ENCODE results near the gene ENTPD2. TPM values are rescaled to one million over a fixed set of nuclear protein-coding genes. Genes with fewer than 3 reads are reported as not detected.

The ENTPD2 gene
- total and polyA plus RNA-seq, 2 donors (not counting 1 experiment from before 2014, with no cell fraction given) = not detected

DNA sequence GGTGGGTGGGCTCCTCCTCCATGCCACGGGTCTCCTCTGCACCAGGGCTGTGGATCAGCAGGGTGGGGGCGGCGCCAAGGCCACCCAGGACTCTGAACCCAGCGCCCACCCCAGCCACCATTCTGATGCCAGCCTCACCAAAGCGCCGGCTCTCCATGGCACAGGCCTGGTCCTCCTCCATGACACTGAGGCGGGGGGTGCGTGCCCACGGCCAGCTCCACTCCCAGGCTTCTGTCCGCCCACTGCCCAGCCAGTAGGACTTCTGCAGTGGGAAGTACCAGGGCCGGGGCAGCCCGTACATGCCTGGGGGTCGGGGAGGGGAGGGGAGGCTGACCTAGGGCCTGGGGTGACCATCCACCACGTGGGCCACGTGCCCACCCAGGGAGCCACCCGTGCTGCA, 37.4 kb downstream of the ENTPD2 start:
- Mint-ChIP-seq H3K4me3 (no peak overlapping the region), H3K4me1 (no peaks in the 10 kb centered on the region), H3K27ac (no peak overlapping the region), H3K9me3 (ENCODE audit: insufficient read depth) (no peaks in the 10 kb centered on the region), H3K27me3 (no peaks in the 10 kb centered on the region)
- no peaks in the 10 kb centered on the region for H3K4me1 ChIP-seq (ENCODE audit: control insufficient read depth in 2 of 2, insufficient read depth in 2 of 2, low read length in 2 of 2)
- no peak overlapping the region for H3K27ac ChIP-seq (ENCODE audit: low read length in 2 of 2)
- H3K9me3 ChIP-seq (ENCODE audit: control extremely low read depth in 1 of 3, control insufficient read depth in 2 of 3, insufficient read depth in 1 of 3, low read length in 2 of 3) = no peaks in the 10 kb centered on the region
- TF ChIP-seq, protein P1, sequence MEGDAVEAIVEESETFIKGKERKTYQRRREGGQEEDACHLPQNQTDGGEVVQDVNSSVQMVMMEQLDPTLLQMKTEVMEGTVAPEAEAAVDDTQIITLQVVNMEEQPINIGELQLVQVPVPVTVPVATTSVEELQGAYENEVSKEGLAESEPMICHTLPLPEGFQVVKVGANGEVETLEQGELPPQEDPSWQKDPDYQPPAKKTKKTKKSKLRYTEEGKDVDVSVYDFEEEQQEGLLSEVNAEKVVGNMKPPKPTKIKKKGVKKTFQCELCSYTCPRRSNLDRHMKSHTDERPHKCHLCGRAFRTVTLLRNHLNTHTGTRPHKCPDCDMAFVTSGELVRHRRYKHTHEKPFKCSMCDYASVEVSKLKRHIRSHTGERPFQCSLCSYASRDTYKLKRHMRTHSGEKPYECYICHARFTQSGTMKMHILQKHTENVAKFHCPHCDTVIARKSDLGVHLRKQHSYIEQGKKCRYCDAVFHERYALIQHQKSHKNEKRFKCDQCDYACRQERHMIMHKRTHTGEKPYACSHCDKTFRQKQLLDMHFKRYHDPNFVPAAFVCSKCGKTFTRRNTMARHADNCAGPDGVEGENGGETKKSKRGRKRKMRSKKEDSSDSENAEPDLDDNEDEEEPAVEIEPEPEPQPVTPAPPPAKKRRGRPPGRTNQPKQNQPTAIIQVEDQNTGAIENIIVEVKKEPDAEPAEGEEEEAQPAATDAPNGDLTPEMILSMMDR (IDR thresholded peaks at IDR 0.05) = no peak
- no peak for TF ChIP-seq EZH2 (IDR thresholded peaks at IDR 0.05; ENCODE audit: borderline replicate concordance, insufficient read depth, low read depth, low read length, poor library complexity, severe bottlenecking)
- H3K4me2 ChIP-seq (replicated peaks; ENCODE audit: low read depth, low read length, poor library complexity, severe bottlenecking) = no peak overlapping the region
- no peaks in the 10 kb centered on the region for H3K79me2 ChIP-seq (ENCODE audit: control insufficient read depth, insufficient read depth, low read length)
- H4K20me1 ChIP-seq (ENCODE audit: control insufficient read depth, insufficient read depth, low read length, poor library complexity, severe bottlenecking) = no peaks in the 10 kb centered on the region
- H2AFZ ChIP-seq (ENCODE audit: insufficient read depth, low read depth, low read length, poor library complexity, severe bottlenecking) = no peak overlapping the region
- intact Hi-C loops (cut with micrococcal nuclease) = no loop called here
- peaks cover 1 to 5% of the 10 kb centered on the region in 2 experiments for H3K36me3 ChIP-seq (replicated peaks in 1 of 2; ENCODE audit: control extremely low read depth in 1 of 2, control insufficient read depth in 1 of 2, extremely low read depth in 1 of 2, insufficient read depth in 2 of 2, low read length in 1 of 2)
- DNase-seq (no peak), ATAC-seq (ENCODE audit: low read depth) (no peak)
- ChIA-PET CTCF (no interaction called here), POLR2A (no interaction called here)
- WGBS (ENCODE audit: insufficient coverage) = 97% methylated on average over 16 of the region's 16 CpGs
- no peak overlapping the region for H3K9ac ChIP-seq (ENCODE audit: low read length)
- H3K4me3 ChIP-seq (ENCODE audit: control extremely low read depth in 1 of 5, extremely low read depth in 1 of 5, insufficient read depth in 1 of 5, low read depth in 2 of 5, low read length in 4 of 5) = no peak overlapping the region
- H3K27me3 ChIP-seq (replicated peaks in 1 of 4; ENCODE audit: control extremely low read depth in 1 of 4, control insufficient read depth in 3 of 4, insufficient read depth in 4 of 4, low read length in 3 of 4) = no peaks in the 10 kb centered on the region

DNA sequence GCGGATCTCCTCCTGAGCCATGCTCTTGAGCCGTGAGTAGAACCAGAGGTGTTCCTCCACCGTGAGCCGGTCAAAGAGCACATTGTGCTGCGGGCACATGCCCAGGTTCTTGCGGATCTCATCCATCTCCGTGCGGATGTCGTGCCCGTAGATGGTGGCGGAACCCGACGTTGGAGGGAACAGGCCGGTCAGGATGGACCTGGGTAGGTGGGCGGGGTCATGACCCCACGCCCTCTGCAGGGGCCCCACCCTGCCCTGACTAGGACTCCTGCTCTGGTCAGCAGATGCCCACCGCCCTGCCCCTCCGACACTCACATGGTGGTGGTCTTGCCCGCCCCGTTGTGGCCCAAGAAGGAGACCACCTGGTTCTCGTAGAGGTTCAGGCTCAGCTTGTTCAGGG, 37.9 kb downstream of the ENTPD2 start:
- Mint-ChIP-seq H3K27ac (no peak overlapping the region), H3K4me1 (no peaks in the 10 kb centered on the region), H3K9me3 (ENCODE audit: insufficient read depth) (no peaks in the 10 kb centered on the region), H3K27me3 (no peaks in the 10 kb centered on the region), H3K4me3 (no peak overlapping the region)
- H4K20me1 ChIP-seq (ENCODE audit: control insufficient read depth, insufficient read depth, low read length, poor library complexity, severe bottlenecking) = no peaks in the 10 kb centered on the region
- ChIA-PET CTCF (no interaction called here), POLR2A (no interaction called here)
- TF ChIP-seq, protein P1 (IDR thresholded peaks at IDR 0.05) = no peak
- TF ChIP-seq EZH2 (IDR thresholded peaks at IDR 0.05; ENCODE audit: borderline replicate concordance, insufficient read depth, low read depth, low read length, poor library complexity, severe bottlenecking) = no peak
- no peak overlapping the region for H2AFZ ChIP-seq (ENCODE audit: insufficient read depth, low read depth, low read length, poor library complexity, severe bottlenecking)
- WGBS (ENCODE audit: insufficient coverage) = 97% methylated on average over 21 of the region's 21 CpGs
- H3K9ac ChIP-seq (ENCODE audit: low read length) = no peak overlapping the region
- H3K4me3 ChIP-seq (ENCODE audit: control extremely low read depth in 1 of 5, extremely low read depth in 1 of 5, insufficient read depth in 1 of 5, low read depth in 2 of 5, low read length in 4 of 5) = no peak overlapping the region
- H3K27ac ChIP-seq (ENCODE audit: low read length in 2 of 2) = no peak overlapping the region
- DNase-seq (no peak), ATAC-seq (ENCODE audit: low read depth) (no peak)
- H3K9me3 ChIP-seq (ENCODE audit: control extremely low read depth in 1 of 3, control insufficient read depth in 2 of 3, insufficient read depth in 1 of 3, low read length in 2 of 3) = no peaks in the 10 kb centered on the region
- no peak overlapping the region for H3K4me2 ChIP-seq (replicated peaks; ENCODE audit: low read depth, low read length, poor library complexity, severe bottlenecking)
- peaks cover 1 to 5% of the 10 kb centered on the region in 2 experiments for H3K36me3 ChIP-seq (replicated peaks in 1 of 2; ENCODE audit: control extremely low read depth in 1 of 2, control insufficient read depth in 1 of 2, extremely low read depth in 1 of 2, insufficient read depth in 2 of 2, low read length in 1 of 2)
- no peaks in the 10 kb centered on the region for H3K4me1 ChIP-seq (ENCODE audit: control insufficient read depth in 2 of 2, insufficient read depth in 2 of 2, low read length in 2 of 2)
- H3K27me3 ChIP-seq (replicated peaks in 1 of 4; ENCODE audit: control extremely low read depth in 1 of 4, control insufficient read depth in 3 of 4, insufficient read depth in 4 of 4, low read length in 3 of 4) = no peaks in the 10 kb centered on the region
- intact Hi-C loops (cut with micrococcal nuclease) = no loop called here
- H3K79me2 ChIP-seq (ENCODE audit: control insufficient read depth, insufficient read depth, low read length) = no peaks in the 10 kb centered on the region
